Hematopoietic multipotent progenitor cell treated with erythropoietin and hydrocortisone succinate and interleukin-3 and kit ligand, for 6 days (in vitro differentiated cells): ENCODE results near the gene MTMR3.
A peak's percentile ranks its signal among the peaks of the same experiment; 100 is the strongest.
"Not testable (repeated sequence)": the region's sequence is repeated elsewhere in the genome, so short reads cannot be mapped to it uniquely, and the experiment has no call there.

ENCODE experiments used
- DNase-seq: peaks from one replicate; pipeline ENCODE4 v3.0.0-alpha.2; 2015

Gene MTMR3

DNA sequence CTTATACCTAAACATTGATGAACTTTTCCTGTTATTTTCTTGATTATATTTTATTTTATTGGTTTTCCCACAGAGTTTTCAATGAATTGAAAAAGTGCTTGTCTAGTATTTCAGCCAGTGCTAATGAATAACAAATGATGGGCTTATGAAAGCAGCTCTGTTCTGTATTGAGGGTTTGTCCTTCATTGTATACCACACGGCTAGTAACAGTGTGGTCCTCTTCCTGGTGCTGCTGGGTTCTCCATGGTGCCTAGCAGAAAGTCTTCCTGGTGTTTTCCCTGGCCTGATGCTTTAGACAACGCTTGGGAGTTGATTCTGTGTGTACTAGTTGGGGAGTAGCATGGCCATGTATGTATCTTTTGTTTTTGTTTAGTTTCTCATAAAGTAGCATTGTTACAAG, 89.1 kb downstream of the MTMR3 start:
- DNase-seq = no peak

DNA sequence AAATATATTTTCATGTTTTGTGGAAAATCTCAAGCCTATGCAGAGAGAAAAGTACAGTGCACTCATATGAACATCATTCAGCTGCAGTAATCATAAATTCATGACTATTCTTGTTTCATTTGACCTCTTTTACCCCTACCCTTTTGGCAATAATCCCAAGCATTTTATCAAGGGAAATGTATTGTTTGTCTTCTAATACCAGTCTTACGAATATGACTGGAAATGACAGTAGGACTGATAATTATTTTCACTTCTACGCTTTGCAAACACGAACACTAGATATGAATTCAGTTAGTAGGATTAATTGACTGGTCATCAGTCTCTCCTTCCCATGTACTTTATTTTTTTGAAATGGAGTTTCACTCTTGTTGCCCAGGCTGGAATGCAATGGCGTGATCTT, 90.3 kb downstream of the MTMR3 start:
- DNase-seq = no peak

DNA sequence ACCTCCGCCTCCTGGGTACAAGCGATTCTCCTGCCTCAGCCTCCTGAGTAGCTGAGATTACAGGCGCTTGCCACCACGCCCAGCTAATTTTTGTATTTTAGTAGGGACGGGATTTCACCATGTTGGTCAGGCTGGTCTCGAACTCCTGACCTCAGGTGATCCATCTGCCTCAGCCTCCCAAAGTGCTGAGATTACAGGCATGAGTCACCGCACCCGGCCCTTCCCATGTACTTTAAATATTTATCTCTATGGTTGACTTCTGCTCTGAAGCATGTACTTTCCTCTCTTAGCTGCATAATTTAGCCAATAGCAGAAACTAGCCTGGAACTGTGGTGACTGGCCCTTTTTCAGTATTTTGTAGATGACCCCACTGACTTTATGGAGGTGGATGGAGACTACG, 90.7 kb downstream of the MTMR3 start:
- DNase-seq = not testable (repeated sequence)

DNA sequence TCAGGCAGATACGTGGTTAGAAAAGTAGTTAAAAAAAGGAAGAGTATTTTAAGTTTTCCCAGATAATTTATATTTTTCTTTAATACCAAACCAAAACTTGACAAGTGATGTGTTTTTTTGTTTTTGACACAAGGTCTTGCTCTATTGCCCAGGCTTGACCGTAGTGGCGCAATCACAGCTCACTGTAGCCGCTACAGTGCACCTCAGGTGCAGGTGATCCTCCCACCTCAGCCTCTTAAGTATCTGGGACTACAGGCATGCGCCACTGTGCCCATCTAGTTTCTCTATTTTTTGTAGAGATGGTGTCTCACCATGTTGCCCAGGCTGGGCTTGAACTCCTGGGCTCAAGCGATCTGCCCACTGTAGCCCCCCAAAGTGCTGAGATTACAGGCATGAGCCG, 92.5 kb downstream of the MTMR3 start:
- no peak for DNase-seq

DNA sequence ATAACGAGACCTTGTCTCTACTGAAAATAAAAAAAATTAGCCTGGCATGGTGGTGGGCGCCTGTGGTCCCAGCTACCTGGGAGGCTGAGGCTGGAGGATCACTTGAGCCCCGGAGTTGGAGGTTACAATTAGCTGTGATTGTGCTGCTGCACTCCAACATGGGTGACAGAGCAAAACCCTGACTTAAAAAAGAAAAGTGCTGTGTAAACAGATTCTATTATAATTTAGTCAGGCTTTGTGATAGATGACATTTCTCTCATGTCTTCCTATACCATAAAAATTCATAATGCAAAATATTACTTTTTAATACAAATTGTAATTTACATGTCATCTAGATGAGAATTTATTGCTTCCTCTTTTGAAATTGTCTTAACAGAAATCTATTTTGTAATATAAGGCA, 94.1 kb downstream of the MTMR3 start:
- no peak for DNase-seq

DNA sequence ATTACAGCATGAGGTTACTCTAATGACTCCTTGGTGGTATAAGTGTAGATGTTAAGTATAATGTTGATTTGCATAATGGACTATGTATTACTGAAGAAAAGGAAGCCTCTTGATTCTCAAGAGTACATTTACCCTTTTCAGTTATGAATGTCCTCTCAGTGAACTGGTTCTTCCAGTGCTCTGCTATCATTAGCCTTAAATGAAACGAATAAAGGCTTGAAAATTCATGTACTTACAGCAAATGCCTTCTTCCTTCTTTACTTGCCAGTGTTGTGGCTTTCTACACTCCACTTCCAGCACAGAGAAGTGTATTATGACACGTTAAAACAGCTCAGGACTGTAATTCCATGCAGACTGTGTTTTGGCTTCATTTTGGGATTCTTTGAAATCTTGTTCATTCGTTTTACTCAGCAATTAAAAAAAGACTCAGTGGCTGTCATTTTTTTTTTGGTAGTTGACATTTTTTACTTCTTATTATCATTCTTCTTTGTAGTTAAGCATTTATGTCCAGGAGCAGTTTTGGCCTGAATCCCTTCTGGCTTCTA, 96.9 kb downstream of the MTMR3 start:
- no peak for DNase-seq

DNA sequence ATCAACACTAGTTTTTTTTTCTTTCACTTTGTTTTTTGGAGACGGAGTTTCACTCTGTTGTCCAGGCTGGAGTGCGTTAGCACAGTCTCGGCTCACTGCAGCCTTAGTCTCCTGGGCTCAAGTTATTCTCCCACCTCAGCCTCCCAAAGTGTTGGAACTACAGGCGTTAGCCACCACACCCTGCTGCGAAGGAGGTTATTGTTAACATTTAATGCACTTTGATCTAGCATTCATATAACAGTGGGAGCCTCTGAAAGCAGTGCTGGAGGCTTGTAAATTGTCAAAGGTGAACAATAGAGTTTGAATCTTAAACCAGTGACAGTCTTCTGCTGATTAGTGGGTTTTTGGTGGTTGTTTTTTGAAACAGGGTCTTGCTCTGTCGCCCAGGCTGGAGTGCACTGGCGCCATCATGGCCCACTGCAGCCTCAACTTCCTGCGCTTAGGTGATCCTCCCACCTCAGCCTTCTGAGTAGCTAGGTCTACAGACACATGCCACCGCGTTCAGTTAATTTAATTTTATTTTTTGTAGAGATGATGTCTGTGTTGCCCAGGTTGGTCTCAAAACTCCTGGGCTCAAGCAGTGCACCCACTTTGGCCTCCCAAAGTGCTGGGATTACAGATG, 100.4 kb downstream of the MTMR3 start:
- no peak for DNase-seq

DNA sequence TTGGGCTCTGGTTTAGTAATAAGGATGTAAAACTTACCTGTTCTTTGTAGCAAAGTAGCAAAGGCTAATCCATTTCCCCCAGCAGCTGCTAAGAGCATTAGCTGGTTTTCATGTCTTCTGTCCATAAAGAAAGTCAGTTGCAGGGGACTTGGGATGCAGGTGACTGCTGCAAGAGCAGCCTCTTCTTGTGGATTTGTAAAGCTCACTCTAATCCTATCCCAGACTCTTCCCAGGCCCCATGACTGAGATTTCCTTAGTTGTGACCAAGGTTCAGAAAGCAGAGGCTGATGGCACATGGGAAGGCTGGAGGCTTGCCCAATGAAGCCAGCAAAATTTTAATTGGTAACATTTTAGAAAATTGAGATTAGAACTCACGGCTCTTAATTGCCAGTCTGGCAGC, 102.9 kb downstream of the MTMR3 start:
- DNase-seq = no peak

DNA sequence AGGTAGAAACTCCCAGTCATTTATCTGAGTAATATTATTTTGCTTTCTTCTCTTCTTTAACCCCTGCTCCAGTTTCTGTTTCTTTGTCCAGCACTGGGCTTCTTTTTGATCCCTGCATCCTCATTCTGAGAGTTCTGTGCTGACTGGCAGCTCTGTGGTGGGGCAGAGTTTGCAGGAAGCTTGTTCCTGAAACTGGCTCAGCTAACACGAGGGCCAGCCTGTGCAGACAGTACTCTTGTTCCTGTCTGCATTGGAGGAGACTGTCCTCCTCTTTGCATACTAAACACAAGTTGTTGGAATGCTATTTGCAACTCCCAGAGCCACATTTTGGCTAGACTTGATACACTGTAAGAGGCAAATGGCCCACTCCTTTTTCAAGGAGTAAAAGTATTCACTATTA, 104.2 kb downstream of the MTMR3 start:
- no peak for DNase-seq

DNA sequence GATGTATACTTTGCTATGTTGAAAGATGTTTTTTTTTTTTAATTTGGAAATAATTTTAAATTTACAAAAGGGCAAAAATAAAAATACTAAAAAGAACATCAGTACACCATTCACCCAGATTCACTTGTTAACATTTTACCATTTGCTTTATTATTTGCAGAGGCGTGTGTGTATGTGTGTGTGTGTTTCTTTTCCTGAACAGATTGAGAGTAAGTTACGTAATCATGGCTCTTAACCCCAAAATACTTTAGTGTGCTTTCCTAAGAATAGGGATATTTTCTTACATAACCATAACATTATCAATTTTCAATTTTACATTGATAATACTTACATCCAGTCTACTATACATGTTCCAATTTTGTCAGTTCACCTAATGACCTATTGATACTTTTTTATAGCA, 105.7 kb downstream of the MTMR3 start:
- no peak for DNase-seq

DNA sequence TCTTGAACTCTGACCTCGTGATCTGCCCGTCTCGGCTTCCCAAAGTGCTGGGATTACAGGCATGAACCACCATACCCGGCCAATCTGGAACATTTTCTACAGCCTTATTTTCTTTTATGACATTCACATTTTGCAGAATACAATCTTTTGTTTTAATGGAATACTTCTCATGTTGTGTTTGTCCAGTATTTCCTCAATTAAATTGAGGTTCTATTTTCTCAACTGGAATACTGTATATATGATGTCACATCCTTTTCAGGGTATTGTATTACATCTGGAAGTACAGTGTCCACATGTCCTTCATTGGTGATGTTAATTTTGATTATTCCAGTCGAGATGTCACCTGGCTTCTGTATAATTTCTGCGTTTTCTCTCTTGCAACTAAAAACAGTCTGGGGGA, 106.5 kb downstream of the MTMR3 start:
- DNase-seq = no peak

DNA sequence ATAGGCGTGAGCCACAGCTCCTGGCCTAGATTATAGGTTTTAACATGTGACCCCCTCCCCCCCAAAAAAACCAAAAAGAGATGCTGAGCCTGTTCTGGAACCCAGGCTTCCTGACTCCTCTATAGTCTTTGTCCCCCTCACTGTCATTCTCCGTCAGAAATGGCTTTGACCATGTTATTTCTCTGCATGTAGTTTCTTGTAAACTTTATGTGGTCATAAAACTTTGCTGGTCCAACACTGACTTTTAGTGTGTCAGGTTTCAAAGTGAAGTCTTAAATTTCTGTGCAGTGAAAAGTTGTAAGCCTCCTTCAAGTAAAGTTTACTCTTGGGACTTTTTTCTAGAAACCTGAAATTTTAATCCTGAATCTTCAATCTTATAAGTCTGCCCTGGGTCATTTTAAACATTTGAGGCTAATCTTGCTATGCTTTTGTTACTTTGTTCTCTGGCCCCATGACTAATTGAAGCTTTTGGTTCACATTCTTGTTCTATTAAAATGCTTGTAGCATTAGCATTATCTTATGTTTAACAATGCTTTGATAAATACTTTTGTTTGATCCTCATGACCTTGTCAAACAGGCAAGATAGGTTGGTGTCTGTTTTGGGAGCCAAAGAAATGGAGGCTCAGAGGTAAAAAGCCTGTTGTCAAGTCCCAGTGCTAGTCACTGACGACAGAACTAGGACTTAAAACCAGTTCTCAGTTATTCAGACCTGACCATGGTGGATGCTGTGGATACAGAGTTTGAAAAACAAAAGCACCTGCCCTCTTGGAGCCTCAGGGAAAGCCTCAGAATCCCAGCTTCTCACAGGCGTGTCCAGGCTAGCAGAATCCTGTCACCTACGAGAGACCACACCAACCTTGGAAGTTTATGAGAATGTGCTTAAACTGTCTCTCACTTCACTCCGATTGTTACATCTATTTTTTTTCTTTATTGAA, 109.6 kb downstream of the MTMR3 start:
- DNase-seq = no peak

DNA sequence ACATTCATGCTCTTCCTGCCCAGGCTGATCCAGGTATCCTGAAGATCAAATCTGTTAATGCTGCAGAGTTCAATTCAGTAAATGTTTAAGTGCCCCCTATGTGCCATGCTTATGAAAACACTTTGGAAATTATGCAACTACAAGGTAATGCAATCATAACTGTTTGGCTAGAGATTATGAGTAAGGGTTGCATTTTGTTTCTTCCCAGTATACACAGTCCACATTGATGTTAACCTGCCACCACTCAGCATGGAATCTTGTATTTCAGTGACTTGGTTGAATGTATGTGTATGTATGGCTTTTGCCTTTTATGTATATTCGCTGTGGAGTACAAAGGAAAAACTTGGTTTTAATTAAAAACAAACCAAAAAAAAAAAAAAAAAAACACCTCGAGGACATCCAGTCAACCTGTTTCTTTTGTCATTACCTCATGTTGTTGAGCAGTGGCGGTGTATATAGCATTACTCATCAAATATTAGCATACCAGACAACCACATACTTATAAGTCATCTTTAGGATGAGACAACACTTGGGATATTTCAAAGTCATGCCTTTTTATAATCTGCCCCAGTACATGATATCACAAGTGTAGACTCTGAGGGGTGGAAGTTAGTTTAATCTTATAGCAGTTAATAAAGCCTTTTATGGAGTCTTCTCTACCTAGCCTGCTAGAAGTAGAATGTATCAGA, 111.2 kb downstream of the MTMR3 start:
- peak; percentile 62 for DNase-seq

DNA sequence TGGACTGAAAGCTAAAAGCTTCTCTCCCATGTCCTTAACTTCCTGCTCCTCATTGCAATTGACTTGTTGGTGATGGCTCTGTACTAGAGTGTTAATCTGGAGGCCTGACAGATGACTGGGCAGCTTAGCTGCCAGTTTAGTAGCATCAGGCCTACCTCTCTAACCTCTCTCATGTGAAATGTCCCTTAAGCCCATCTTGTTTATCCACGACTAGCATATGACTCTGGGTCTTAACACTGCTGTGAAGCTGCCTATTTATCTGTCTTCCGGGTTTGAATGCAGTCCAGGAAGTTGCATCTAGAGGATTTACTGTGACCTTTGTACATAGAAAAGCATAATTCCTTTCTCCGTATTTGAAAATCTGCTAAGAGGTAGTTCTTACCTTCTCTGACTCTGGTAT, 112.0 kb downstream of the MTMR3 start:
- DNase-seq = peak; percentile 15

DNA sequence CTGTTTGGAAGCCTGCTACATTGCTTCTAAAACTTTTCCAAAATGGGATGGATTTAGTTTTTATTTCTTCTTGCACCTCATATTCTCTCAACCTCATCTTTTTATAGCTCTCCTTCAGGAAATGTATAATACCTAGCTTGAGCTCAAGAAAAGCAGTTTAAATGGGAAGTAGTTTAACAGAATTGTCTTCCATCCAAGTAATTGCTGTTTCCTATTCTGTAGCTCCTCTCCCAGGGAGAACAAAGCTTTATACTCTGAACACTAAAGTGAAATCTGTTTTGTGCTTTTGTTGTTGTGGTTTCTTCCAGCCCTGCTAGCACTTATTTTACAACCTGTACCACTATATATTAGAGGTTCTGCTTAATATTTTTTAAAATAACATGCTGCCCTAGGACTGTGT, 114.1 kb downstream of the MTMR3 start:
- DNase-seq = no peak

DNA sequence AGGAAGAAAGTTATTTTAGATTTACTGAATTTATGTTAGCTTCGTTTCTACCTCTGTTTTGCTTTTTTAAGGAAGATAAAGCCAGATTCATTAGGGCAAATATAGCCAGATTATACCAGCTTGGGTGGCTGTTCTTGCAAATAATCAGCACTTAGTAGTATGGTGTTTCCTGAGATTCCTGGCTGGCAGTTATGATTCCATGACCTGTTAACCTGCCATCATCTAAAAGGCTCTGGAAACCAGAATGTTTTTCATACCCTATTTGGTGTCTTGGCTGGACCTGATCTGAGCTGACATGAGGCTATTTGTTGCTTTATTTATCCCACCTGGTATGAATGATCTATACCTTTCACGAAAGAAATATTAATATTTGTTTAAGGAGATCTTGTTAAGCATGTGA, 114.5 kb downstream of the MTMR3 start:
- no peak for DNase-seq

DNA sequence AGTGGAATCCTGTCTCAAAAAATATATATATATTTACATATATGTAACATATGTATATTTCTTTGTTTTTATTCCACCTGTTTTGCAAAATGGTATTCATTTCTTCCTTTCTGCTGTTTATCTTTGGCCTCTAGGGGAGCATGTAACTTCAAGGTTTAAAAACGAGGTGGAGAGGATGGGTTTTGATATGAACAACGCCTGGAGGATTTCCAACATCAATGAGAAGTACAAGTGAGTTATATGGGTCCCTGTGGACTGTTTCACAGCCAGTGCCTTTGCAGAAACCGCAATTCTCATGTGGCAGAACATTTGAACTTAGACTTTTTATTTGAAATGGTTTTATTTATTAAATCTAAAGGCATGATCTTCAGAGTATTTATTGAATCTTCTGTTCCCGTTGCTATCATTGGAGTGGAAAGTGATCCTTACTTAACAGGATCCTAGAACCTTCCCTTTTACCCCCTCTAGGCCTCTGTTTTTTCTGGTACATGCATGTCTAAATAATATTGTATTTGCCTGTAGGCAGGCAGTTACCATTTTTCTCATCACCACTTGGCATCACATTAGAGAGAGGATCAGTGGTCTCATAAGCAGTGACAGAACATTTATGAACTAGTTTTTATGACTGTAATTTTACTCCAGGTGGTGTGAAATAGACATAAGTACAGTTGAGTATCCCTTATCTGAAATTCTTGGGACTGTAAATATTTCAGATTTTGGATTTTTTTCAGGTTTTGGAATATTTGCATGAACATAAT, 115.8 kb downstream of the MTMR3 start:
- DNase-seq = no peak

DNA sequence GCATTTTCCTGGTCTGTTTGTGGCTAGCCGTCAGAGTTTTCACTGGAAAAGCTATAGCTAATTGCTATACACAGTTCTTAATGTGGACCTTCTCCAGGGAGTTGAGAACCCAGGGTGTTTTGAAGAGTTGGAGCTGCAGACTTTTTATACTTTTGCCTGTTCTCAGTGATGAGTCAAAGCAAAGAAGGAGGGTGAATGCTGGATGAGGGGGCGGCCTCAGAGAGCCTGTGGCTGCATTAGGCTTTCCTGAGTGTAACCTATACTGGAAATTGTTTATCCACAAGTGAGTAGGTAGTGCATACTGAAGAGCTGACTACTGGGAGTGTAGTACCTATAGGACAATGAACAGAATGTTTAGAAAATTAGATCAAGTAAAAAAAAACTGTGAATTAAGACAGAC, 117.6 kb downstream of the MTMR3 start:
- DNase-seq = no peak

DNA sequence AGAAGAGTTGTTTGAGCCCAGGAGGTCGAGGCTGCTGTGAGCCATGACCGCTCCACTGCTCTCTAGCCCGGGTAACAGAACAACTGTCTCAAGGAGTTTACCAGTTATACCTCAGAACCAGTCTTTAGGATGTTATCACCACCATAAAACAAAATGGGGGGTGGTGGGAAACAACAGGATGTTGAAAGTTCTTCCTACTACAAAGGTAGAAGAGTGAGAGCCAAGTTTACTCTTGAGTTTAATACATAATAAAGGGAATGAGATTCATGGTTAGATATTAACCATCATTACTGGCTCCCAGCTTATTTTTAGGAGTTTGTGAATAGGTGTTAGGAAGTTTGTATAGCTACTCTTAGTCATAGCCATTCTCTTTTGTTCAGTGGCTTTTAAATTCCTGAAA, 118.5 kb downstream of the MTMR3 start:
- DNase-seq = no peak

DNA sequence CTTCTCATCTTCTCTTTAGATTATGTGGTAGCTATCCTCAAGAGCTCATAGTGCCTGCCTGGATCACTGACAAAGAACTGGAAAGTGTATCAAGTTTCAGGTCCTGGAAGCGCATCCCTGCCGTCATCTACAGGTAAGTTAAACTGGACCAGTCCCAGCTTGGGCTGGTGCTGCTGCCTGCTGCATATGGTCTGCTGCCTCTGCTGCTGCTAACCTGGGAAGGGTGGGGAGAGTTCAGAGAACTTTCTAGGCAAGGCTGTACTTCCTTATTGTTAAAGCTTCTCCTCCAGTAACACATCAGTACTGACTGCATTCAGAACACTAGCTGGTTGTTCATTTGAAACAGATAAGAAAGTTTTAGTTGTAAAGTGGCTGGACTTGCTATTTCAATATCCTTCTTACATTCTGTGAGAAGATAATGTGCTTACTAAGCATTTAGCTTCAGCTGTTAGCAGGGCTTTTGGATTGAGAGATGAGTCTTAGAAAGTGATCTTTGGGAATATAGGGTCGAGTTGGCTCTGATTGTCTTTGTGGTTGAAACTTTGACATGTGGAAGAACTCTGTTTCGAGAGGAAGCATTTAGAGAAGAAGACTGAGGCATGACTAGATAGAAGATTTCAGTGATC, 120.0 kb downstream of the MTMR3 start:
- no peak for DNase-seq

DNA sequence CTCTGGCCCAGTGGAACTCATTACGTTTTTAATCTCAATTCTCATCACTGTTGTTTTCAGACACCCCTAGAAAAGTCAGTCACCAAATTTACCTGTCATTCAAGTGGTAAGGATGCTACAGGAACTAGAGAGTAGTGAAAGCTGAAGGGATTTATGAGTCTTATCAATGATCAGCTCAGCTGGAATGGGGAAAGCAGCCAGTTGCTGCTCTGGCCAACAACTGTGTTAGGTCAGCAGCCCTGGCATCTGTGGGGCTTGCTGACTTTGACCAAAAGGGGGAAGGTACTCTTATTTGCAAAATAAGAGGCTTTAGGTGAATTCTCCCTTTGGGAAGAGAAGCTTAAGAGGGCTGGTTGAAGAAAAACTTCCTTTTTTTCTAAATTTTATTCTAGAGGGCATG, 121.1 kb downstream of the MTMR3 start:
- DNase-seq = no peak

DNA sequence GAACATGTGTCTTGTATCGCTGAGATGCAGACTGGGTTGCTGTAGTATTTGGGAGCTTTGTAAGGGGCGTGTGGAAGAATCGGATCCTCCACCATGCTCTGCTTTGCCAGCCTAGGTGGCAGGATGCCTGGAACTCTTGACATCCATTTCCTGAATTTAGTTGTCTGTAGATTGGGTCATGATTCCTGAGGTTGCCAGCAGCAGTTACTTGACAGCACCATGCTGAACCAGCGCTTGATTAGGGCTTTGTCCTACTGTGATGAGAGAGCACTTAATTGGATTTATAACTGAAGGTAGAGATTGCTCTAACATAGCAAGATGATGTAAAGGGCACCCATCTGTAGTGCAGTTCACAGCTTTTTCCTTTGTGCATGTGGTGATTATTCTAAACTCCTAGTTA, 121.7 kb downstream of the MTMR3 start:
- DNase-seq = no peak
